Keratinocyte (primary cell): ENCODE measurements around the gene NAA80. TPM values are rescaled to one million over a fixed set of nuclear protein-coding genes. Genes with fewer than 3 reads are reported as not detected.

ENCODE experiments used
- DNase-seq: peaks from one replicate; pipeline ENCODE4 v3.0.0-alpha.2; 2011; ENCODE audit warnings: low read depth, missing footprints, low spot score
- FAIRE-seq: peaks from 2 replicates; lab custom pipeline; 2011; peaks lifted over from hg19 to GRCh38; lab: Jason Lieb, UNC
- H2AFZ ChIP-seq: 2 replicates; pipeline ENCODE4 v1.6.0; 2012; ENCODE audit warnings: low read length, control low read depth, inconsistent platforms; ENCODE audit not compliant: control insufficient read depth
- H3K27ac ChIP-seq: 2 replicates; pipeline ENCODE4 v1.5.1; 2011; ENCODE audit warnings: low read length; ENCODE audit not compliant: control insufficient read depth, insufficient read depth
- H3K27me3 ChIP-seq: 3 replicates; pipeline ENCODE4 v1.6.0; 2011; ENCODE audit warnings: low read length; ENCODE audit not compliant: control insufficient read depth, insufficient read depth; ENCODE audit errors: extremely low read depth
- H3K36me3 ChIP-seq, 2 experiments: 2 replicates in 1 of 2; 3 replicates in 1 of 2; pipeline ENCODE4 v1.5.1; 2011; ENCODE audit warnings: low read length in 2 of 2, mild to moderate bottlenecking in 1 of 2; ENCODE audit not compliant: control insufficient read depth in 2 of 2, insufficient read depth in 2 of 2; ENCODE audit errors: extremely low read depth in 1 of 2
- H3K4me1 ChIP-seq: 3 replicates; pipeline ENCODE4 v1.5.1; 2011; ENCODE audit warnings: low read length; ENCODE audit not compliant: control insufficient read depth, insufficient read depth; ENCODE audit errors: extremely low read depth
- H3K4me2 ChIP-seq: 3 replicates; pipeline ENCODE4 v1.6.0; 2011; ENCODE audit warnings: low read depth, low read length; ENCODE audit not compliant: control insufficient read depth, insufficient read depth; ENCODE audit errors: extremely low read depth
- H3K4me3 ChIP-seq, 3 experiments: fragments of 200-600 bp in 1 of 3; sonication (generic) in 1 of 3; 2 replicates in 2 of 3; 3 replicates in 1 of 3; pipeline ENCODE4 v1.5.1; 2011 to 2016; ENCODE audit warnings: low read length in 3 of 3, mild to moderate bottlenecking in 3 of 3, control low read depth in 2 of 3, inconsistent platforms in 1 of 3, low read depth in 1 of 3, mixed read lengths in 1 of 3, mixed run types in 1 of 3, moderate library complexity in 1 of 3; ENCODE audit not compliant: control insufficient read depth in 2 of 3, insufficient read depth in 2 of 3; ENCODE audit errors: extremely low read depth in 1 of 3
- H3K79me2 ChIP-seq: 2 replicates; pipeline ENCODE4 v1.6.0; 2012; ENCODE audit warnings: low read length; ENCODE audit not compliant: control insufficient read depth, insufficient read depth
- H3K9ac ChIP-seq: 3 replicates; pipeline ENCODE4 v1.6.0; 2011; ENCODE audit warnings: low read length; ENCODE audit not compliant: control insufficient read depth, insufficient read depth; ENCODE audit errors: extremely low read depth
- H3K9me1 ChIP-seq: 3 replicates; pipeline ENCODE4 v1.6.0; 2011; ENCODE audit warnings: low read length; ENCODE audit not compliant: control insufficient read depth, insufficient read depth; ENCODE audit errors: extremely low read depth
- H3K9me3 ChIP-seq: 2 replicates; pipeline ENCODE4 v1.5.1; 2012; ENCODE audit warnings: low read depth, low read length; ENCODE audit not compliant: control insufficient read depth
- H4K20me1 ChIP-seq: 3 replicates; pipeline ENCODE4 v1.6.0; 2011; ENCODE audit warnings: low read length; ENCODE audit not compliant: control insufficient read depth, insufficient read depth; ENCODE audit errors: extremely low read depth
- CTCF ChIP-seq, 3 experiments: IDR thresholded peaks in 1 of 3; conservative IDR thresholded peaks in 1 of 3; optimal IDR thresholded peaks in 1 of 3; 2 replicates in 2 of 3; 3 replicates in 1 of 3; pipeline versions ENCODE3 to v1.5.1; 2011; ENCODE audit warnings: low read length in 3 of 3, mild to moderate bottlenecking in 3 of 3, moderate library complexity in 2 of 3, control low read depth in 1 of 3, inconsistent platforms in 1 of 3; ENCODE audit not compliant: insufficient read depth in 2 of 3; ENCODE audit errors: extremely low read depth in 1 of 3
- EZH2 ChIP-seq: IDR thresholded peaks from one replicate; pipeline ENCODE4 v1.6.1; 2012; ENCODE audit warnings: inconsistent platforms, mild to moderate bottlenecking, low read length, moderate library complexity
- dilution Hi-C: fragments of 300-500 bp; cut with MboI; formaldehyde crosslinking; loops from one replicate; pipeline ENCODE4 v1.7.0; 2020; ENCODE audit warnings: low sequenced_read_pairs; ENCODE audit not compliant: extremely low pct_ligation_motif_present
- polyA plus RNA-seq, 5 experiments: library from polyadenylated mRNA; depleted of rRNA in 3 of 5; stranded (reverse) in 3 of 5; stranded (forward) in 1 of 5; unstranded in 1 of 5; fragments of >200 nt; gene quantifications; 1 replicate in 1 of 5; 2 replicates in 3 of 5; 3 replicates in 1 of 5; pipeline versions ENCODE4 v1.2.1 to v1.2.3, GENCODE V29; 2011 to 2012; ENCODE audit warnings: missing spikeins in 2 of 5, low read depth in 1 of 5, low replicate concordance in 1 of 5

Gene NAA80
- polyA plus RNA-seq, 1 donor (not counting 4 experiments of a cell fraction or from before 2014, with no cell fraction given): 6.1 TPM

- no peaks in the 10 kb centered on the region for H3K9me3 ChIP-seq
- peaks cover 0 to 4% of the 10 kb centered on the region in 2 experiments for H3K36me3 ChIP-seq
- no peak for DNase-seq
- peaks cover 3% of the 10 kb centered on the region for H3K9me1 ChIP-seq
- no peak for FAIRE-seq
- H4K20me1 ChIP-seq: no peaks in the 10 kb centered on the region
- H3K4me2 ChIP-seq: no peak overlapping the region
- no peak overlapping the region for H3K27ac ChIP-seq
- peaks cover 18% of the 10 kb centered on the region for H3K79me2 ChIP-seq
- TF ChIP-seq CTCF (optimal IDR thresholded peaks at IDR 0.05 in 1 of 3, IDR thresholded peaks at IDR 0.05 in 1 of 3, conservative IDR thresholded peaks at IDR 0.05 in 1 of 3; ENCODE audit: extremely low read depth in 1 of 3, insufficient read depth in 2 of 3, low read length in 3 of 3): no peak
- TF ChIP-seq EZH2: no peak
- H2AFZ ChIP-seq: no peak overlapping the region
- H3K4me1 ChIP-seq: peaks cover 30% of the 10 kb centered on the region
- no peaks in the 10 kb centered on the region for H3K27me3 ChIP-seq
- H3K4me3 ChIP-seq: no peak overlapping the region
- no peak overlapping the region for H3K9ac ChIP-seq
- dilution Hi-C loops: no loop called here
Measured at GRCh38 chr3:50295553-50296431, 3.4 kb downstream of the NAA80 start.

- peaks cover 22% of the 10 kb centered on the region for H3K4me1 ChIP-seq
- no peaks in the 10 kb centered on the region for H3K9me3 ChIP-seq
- H3K4me2 ChIP-seq: no peak overlapping the region
- DNase-seq: no peak
- dilution Hi-C loops: no loop called here
- H3K27ac ChIP-seq: no peak overlapping the region
- no peak overlapping the region for H3K4me3 ChIP-seq
- no peaks in the 10 kb centered on the region for H3K27me3 ChIP-seq
- no peak overlapping the region for H2AFZ ChIP-seq
- H3K36me3 ChIP-seq: peaks cover 8 to 15% of the 10 kb centered on the region in 2 experiments
- H3K9me1 ChIP-seq: peaks cover 3% of the 10 kb centered on the region
- H3K9ac ChIP-seq: no peak overlapping the region
- H3K79me2 ChIP-seq: peaks cover 29% of the 10 kb centered on the region
- TF ChIP-seq EZH2 (no peak), CTCF (optimal IDR thresholded peaks at IDR 0.05 in 1 of 3, IDR thresholded peaks at IDR 0.05 in 1 of 3, conservative IDR thresholded peaks at IDR 0.05 in 1 of 3; ENCODE audit: extremely low read depth in 1 of 3, insufficient read depth in 2 of 3, low read length in 3 of 3) (no peak)
- no peak for FAIRE-seq
- H4K20me1 ChIP-seq: no peaks in the 10 kb centered on the region
Measured at GRCh38 chr3:50294492-50295403, 4.5 kb downstream of the NAA80 start.
